ENCODE results near the gene SCYGR8.

GRCh38 chr2:227766373-227766883 lies 20.7 kb downstream of the SCYGR8 start:
- TF ChIP-seq POLR2AphosphoS5 (IDR thresholded peaks at IDR 0.05) = no peak
- TF ChIP-seq POLR2A (IDR thresholded peaks at IDR 0.05) = no peak
- peak; percentile 69 to 75 for TF ChIP-seq CTCF (IDR thresholded peaks at IDR 0.05)

Data from suprapubic skin (tissue), 4 donors.